Subcutaneous preadipocyte (primary cell): ENCODE measurements around the gene KRTAP10-7. TPM values are rescaled to one million over a fixed set of nuclear protein-coding genes. Genes with fewer than 3 reads are reported as not detected.

Experiments used
- total RNA-seq: library from RNA; depleted of rRNA; stranded (reverse); fragments of >200 nt; gene quantifications from 2 replicates; pipeline ENCODE4 v1.2.3, GENCODE V29; 2012

Gene KRTAP10-7, protein sequence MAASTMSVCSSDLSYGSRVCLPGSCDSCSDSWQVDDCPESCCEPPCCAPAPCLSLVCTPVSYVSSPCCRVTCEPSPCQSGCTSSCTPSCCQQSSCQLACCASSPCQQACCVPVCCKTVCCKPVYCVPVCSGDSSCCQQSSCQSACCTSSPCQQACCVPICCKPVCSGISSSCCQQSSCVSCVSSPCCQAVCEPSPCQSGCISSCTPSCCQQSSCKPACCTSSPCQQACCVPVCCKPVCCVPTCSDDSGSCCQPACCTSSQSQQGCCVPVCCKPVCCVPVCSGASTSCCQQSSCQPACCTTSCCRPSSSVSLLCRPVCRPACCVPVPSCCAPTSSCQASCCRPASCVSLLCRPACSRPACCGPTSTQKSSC
- not detected in 2 replicates for total RNA-seq

GRCh38 chr21:44600118-44600978 is at the start of gene KRTAP10-7:
TSS of gene KRTAP10-7 (plus strand) at chr21:44600597. CDS start at chr21:44600622, 25 bp downstream.

GRCh38 chr21:44551340-44551961 is 48.9 kb upstream of the KRTAP10-7 start, which contains the start of gene KRTAP10-2:
TSS of gene KRTAP10-2 (minus strand) at chr21:44551505. CDS start at chr21:44551458, 47 bp downstream.

DNA sequence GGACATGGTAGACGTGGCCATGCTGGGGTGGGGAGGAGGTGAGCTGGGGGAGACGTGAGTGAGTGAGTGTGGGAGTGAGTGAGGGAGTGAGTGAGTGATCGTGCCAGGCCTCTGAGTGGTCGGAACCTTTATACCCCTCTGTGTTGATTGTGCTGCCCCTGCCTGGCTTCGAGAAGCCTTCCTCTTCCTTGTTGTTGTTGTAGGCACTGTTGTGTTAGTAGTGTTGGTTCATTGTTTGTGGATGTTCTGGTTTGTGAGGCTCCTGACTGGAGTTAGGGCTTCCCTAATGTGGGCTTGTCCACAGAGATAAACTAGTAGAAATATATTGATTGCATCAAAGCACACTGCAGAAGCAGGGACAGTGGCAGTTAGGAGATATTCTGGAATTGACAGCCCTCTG is 41.7 kb upstream of the KRTAP10-7 start, which contains the start of gene KRTAP10-3:
KRTAP10-3 (minus strand) TSS at position 101 of the 400 bp plus-strand sequence; CDS start at position 21, 80 bp downstream.

GRCh38 chr21:44573630-44574456 is 26.6 kb upstream of the KRTAP10-7 start, which contains the start of gene KRTAP10-4:
TSS of gene KRTAP10-4 (plus strand) at chr21:44573729. CDS start at chr21:44573759, 30 bp downstream.

DNA sequence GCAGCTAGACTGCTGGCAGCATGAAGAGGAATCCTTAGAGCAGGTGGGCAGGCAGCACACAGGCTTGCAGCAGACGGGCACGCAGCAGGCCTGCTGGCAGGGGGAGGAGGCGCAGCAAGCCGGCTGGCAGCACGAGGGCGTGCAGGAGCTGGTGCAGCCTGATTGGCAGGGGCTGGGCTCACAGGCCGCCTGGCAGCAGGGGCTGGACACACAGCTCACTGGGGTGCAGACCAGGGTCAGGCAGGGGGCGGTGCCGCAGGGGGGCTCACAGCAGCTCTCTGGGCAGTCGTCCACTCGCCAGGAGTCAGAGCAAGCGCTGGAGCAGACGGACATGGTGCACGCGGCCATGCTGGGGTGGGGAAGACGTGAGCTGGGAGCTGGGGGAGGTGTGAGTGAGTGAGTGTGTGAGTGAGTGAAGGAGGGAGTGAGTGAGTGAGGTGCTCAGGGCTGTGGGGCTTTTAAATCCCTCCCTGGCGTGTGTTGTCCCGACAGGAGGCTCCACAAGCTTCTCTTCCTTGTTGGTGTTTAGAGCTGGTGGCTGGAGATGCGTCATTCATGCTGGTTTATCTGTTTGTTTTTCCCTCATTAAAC is 20.1 kb upstream of the KRTAP10-7 start, which contains the start of gene KRTAP10-5:
KRTAP10-5 (minus strand) TSS at position 374 of the 591 bp plus-strand sequence; CDS start at position 348, 26 bp downstream.

GRCh38 chr21:44592446-44593311 is 7.7 kb upstream of the KRTAP10-7 start, which contains the start of gene KRTAP10-6:
TSS of gene KRTAP10-6 (minus strand) at chr21:44592505. CDS start at chr21:44592484, 21 bp downstream.

DNA sequence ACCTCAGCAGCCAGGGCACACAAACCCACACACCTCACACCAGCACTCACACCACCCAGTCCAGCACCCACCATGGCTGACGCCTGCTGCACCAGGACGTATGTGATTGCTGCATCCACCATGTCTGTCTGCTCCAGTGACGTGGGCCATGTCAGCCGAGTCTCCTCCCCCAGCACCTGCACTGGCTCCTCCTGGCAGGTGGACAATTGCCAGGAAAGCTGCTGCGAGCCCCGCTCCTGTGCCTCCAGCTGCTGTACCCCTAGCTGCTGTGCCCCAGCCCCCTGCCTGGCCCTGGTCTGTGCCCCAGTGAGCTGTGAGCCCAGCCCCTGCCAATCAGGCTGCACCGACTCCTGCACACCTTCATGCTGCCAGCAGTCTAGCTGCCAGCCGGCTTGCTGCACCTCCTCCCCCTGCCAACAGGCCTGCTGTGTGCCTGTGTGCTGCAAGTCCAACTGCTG is 11.7 kb downstream of the KRTAP10-7 start, which contains the start of gene KRTAP10-8:
KRTAP10-8 (plus strand) TSS at position 51 of the 458 bp plus-strand sequence; CDS start at position 73, 22 bp downstream.

GRCh38 chr21:44626673-44627143 is 26.3 kb downstream of the KRTAP10-7 start, which contains the start of gene KRTAP10-9:
TSS of gene KRTAP10-9 (plus strand) at chr21:44627093. CDS start at chr21:44627172, 79 bp downstream.

DNA sequence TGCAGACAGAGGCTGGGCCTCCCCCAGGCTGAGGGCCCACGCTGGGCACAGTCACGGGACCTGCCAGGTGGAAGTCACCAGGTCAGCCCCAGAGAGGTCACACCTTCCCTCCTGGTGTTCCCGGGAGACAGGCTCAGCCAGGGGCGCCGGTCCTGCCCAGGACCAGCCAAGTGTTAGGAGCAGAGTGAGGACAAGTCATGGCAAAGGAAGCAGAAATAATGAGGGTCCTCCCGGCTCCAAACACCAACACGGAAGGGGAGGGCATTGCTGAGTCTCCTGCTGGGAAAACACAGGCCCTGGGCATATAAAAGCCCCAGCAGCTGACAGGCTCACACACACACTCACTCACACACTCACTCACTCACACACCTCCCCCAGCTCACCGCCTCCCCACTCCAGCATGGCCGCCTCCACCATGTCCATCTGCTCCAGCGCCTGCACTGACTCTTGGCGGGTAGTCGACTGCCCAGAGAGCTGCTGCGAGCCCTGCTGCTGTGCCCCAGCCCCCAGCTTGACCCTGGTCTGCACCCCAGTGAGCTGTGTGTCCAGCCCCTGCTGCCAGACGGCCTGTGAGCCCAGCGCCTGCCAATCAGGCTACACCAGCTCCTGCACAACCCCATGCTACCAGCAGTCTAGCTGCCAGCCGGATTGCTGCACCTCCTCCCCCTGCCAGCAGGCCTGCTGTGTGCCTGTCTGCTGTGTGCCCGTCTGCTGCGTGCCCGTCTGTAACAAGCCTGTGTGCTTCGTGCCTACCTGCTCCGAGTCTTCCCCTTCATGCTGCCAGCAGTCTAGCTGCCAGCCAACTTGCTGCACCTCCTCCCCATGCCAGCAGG is 36.8 kb downstream of the KRTAP10-7 start, which contains the start of gene KRTAP10-10:
KRTAP10-10 (plus strand) TSS at position 339 of the 833 bp plus-strand sequence; CDS start at position 401, 62 bp downstream.

DNA sequence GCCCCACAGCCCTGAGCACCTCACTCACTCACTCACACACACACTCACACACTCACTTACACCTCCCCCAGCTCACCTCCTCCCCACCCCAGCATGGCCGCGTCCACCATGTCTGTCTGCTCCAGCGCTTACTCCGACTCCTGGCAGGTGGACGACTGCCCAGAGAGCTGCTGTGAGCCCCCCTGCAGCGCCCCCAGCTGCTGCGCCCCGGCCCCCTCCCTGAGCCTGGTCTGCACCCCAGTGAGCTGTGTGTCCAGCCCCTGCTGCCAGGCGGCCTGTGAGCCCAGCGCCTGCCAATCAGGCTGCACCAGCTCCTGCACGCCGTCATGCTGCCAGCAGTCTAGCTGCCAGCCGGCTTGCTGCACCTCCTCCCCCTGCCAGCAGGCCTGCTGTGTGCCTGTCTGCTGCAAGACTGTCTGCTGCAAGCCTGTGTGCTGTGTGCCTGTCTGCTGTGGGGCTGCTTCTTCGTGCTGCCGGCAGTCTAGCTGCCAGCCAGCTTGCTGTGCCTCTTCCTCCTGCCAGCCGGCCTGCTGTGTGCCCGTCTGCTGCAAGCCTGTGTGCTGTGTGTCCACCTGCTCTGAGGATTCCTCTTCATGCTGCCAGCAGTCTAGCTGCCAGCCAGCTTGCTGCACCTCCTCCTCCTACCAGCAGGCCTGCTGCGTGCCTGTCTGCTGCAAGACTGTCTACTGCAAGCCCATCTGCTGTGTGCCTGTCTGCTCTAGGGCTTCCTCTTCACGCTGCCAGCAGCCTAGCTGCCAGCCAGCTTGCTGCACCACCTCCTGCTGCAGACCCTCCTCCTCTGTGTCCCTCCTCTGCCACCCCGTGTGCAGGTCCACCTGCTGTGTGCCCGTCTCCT is 46.2 kb downstream of the KRTAP10-7 start, which contains the start of gene KRTAP10-11:
KRTAP10-11 (plus strand) TSS at position 49 of the 856 bp plus-strand sequence; CDS start at position 94, 45 bp downstream.

Other genes with a start within 250 kb of the KRTAP10-7 start
- gene TRPM2, start 247.0 kb upstream of the KRTAP10-7 start, total RNA-seq: not detected in 2 replicates
- gene LRRC3, start 145.1 kb upstream of the KRTAP10-7 start, total RNA-seq: 1.2 and 1.5 TPM in 2 replicates
- not detected in 2 replicates for gene KRTAP10-1, start 60.4 kb upstream of the KRTAP10-7 start, total RNA-seq
- not detected in 2 replicates for gene KRTAP10-2, start 49.1 kb upstream of the KRTAP10-7 start, total RNA-seq
- gene KRTAP10-3, start 41.8 kb upstream of the KRTAP10-7 start, total RNA-seq: not detected in 2 replicates
- gene KRTAP10-4, start 26.9 kb upstream of the KRTAP10-7 start, total RNA-seq: not detected in 2 replicates
- not detected in 2 replicates for gene KRTAP10-5, start 20.0 kb upstream of the KRTAP10-7 start, total RNA-seq
- not detected in 2 replicates for gene KRTAP10-6, start 8.1 kb upstream of the KRTAP10-7 start, total RNA-seq
- gene KRTAP10-8, start 11.5 kb downstream of the KRTAP10-7 start, total RNA-seq: not detected in 2 replicates
- not detected in 2 replicates for gene KRTAP10-9, start 26.5 kb downstream of the KRTAP10-7 start, total RNA-seq
- not detected in 2 replicates for gene KRTAP10-10, start 36.8 kb downstream of the KRTAP10-7 start, total RNA-seq
- not detected in 2 replicates for gene KRTAP10-11, start 45.8 kb downstream of the KRTAP10-7 start, total RNA-seq
- gene KRTAP12-4, start 54.1 kb downstream of the KRTAP10-7 start, total RNA-seq: not detected in 2 replicates
- not detected in 2 replicates for gene KRTAP12-3, start 57.3 kb downstream of the KRTAP10-7 start, total RNA-seq
- not detected in 2 replicates for gene KRTAP12-2, start 66.3 kb downstream of the KRTAP10-7 start, total RNA-seq
- gene KRTAP12-1, start 81.6 kb downstream of the KRTAP10-7 start, total RNA-seq: not detected in 2 replicates
- gene KRTAP10-12, start 96.6 kb downstream of the KRTAP10-7 start, total RNA-seq: not detected in 2 replicates
- not detected in 2 replicates for gene TSPEAR, start 111.0 kb downstream of the KRTAP10-7 start, total RNA-seq
- gene UBE2G2, start 201.2 kb downstream of the KRTAP10-7 start, total RNA-seq: 92.7 and 94.8 TPM in 2 replicates
- 69.0 and 84.1 TPM in 2 replicates for gene SUMO3, start 217.5 kb downstream of the KRTAP10-7 start, total RNA-seq